ENCODE results near the gene RPGRIP1. TPM values are rescaled to one million over a fixed set of nuclear protein-coding genes. Genes with fewer than 3 reads are reported as not detected.
A peak's percentile ranks its signal among the peaks of the same experiment; 100 is the strongest.
"Not testable (repeated sequence)": the region's sequence is repeated elsewhere in the genome, so short reads cannot be mapped to it uniquely, and the experiment has no call there.

Gene RPGRIP1
- total RNA-seq, 1 experiment from 2014 or later, result 0.05 TPM

DNA sequence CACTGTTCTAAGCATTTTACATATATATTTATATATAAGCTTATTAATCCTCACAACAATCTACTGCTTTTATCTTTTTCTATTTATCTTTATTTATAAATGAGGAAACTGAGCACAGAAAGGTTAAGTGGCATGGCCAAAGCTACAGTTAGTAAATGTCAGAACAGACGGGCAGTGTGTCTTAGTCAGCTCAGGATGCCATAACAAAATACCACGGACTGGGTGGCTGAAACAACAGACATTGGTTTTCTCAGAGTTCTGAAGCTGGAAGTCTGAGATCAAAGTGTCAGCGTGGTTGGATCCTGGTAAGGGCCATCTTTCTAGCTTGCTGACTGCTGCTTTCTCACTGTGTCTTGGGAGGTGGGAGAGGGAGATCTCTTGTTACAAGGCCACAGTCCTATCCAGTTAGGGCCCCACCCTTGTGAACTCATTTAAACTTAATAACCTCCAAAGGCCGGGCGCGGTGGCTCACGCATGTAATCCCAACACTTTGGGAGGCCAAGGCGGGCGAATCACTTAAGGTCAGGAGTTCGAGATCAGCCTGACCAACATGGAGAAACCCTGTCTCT is 19.8 kb downstream of the RPGRIP1 start:
- DNase-seq (ENCODE audit: extremely low read depth, low read depth), result no peak

- DNase-seq (ENCODE audit: extremely low read depth, low read depth), result peak; percentile 22
Observed at GRCh38 chr14:21300892-21301291, 21.0 kb downstream of the RPGRIP1 start.

DNA sequence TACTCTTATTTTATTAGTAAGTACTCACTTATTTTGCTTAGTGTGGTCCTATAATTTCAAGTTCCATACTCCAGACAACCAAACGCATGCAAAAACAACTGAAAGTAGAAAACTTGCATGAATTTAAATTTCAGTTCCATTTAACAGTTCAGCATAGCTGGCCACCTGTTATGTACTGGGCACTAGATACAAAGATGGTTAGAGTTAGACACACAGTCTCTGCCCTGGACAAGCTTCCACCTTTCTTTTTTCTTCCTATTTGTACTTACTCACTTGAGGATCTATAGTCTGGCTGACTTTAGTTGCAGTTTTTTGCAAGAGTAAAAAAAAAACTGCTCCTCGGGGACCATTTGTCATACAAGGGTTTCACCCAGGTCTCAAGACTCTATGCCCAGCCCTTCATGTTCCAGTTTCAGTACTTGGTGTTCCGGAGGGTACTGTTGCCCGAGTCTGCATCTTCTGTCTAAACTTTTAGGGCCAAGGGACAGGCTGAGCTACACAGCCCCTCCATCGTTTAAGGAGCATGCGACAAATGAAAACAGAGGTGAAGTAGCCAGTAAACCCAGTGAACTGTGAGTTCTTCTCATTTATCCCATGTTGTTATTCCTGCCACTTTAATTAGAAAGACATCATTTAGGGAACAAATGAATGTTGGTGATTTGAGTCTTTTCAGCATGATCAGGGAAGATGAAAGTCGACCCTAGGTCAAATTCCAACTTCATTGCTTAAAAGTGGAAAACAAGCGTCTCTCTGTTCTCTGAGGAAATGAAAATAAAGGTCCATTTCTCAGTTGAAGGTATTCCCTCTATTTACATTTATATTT is 22.3 kb downstream of the RPGRIP1 start:
- no peak for DNase-seq (ENCODE audit: extremely low read depth, low read depth)

DNA sequence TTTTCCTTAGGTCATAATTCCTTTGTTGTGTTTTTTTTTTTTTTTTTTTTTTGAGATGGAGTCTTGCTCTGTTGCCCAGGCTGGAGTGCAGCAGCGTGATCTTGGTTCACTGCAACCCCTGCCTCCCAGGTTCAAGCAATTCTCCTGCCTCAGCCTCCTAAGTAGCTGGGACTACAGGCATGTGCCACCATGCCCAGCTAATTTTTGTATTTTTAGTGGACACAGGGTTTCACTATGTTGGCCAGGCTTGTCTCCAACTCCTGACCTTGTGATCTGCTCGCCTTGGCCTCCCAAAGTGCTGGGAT is 22.9 kb downstream of the RPGRIP1 start:
- DNase-seq (ENCODE audit: extremely low read depth, low read depth), result not testable (repeated sequence)

GRCh38 chr14:21307637-21308036 is 27.8 kb downstream of the RPGRIP1 start:
- no peak for DNase-seq (ENCODE audit: extremely low read depth, low read depth)

- DNase-seq (ENCODE audit: extremely low read depth, low read depth), result no peak
Observed at GRCh38 chr14:21308132-21308478, 28.2 kb downstream of the RPGRIP1 start.

GRCh38 chr14:21308479-21309237 is 28.8 kb downstream of the RPGRIP1 start:
- peak; percentile 91 for DNase-seq (ENCODE audit: extremely low read depth, low read depth)

DNA sequence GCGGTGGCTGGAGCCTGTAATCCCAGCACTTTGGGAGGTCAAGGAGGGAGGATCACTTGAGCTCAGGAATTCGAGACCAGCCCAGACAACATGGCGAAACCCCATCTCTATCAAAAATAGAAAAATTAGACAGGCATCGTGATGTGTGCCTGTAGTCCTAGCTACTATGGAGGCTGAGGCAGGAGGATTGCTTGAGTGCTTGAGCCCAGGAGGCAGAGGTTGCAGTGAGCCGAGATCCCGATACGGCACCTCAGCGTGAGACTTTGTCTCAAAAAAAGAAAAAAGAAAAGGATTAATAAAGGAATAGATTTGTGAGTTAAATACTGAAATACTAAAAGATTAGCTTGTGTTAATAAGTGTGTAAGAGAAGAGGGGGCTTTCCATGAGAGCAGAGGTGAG is 29.4 kb downstream of the RPGRIP1 start:
- DNase-seq (ENCODE audit: extremely low read depth, low read depth), result no peak

DNA sequence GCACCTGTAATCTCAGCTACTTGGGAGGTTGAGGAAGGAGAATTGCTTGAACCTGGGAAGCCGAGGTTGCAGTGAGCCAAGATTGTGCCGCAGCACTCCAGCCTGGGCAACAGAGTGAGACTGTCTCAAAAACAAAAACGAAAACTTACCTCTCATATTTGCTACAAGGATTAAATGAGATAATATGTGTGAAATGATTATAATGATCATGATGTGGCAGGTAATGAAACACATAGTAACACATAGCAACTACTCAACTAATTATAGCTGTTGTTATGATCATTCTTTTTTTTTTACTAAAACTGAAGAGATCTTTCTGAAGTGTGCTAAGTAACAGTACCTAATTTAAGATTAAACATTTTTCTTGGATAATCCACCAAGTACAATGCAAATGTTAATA is 30.1 kb downstream of the RPGRIP1 start:
- DNase-seq (ENCODE audit: extremely low read depth, low read depth), result no peak

- no peak for DNase-seq (ENCODE audit: extremely low read depth, low read depth)
Observed at GRCh38 chr14:21311614-21312013, 31.7 kb downstream of the RPGRIP1 start.

GRCh38 chr14:21313512-21313911 is 33.6 kb downstream of the RPGRIP1 start:
- no peak for DNase-seq (ENCODE audit: extremely low read depth, low read depth)

DNA sequence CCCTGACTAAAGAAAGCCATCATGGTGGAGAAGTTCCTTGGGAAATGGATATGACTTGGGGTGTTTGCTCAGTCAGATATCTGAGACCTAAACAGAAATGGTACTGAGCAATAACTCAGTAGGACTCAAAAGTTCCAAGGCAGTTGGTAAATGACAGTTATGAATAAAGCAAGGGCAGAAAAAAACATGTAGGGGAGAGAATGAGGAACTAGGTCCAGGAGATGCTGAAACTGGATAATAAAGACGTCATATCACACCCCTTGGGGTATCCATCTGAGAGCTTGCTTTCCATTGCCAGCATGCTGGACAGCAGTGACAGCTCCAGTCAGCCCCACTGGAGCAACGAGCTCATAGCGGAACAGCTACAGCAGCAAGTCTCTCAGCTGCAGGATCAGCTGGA is 37.5 kb downstream of the RPGRIP1 start:
- DNase-seq (ENCODE audit: extremely low read depth, low read depth), result no peak

DNA sequence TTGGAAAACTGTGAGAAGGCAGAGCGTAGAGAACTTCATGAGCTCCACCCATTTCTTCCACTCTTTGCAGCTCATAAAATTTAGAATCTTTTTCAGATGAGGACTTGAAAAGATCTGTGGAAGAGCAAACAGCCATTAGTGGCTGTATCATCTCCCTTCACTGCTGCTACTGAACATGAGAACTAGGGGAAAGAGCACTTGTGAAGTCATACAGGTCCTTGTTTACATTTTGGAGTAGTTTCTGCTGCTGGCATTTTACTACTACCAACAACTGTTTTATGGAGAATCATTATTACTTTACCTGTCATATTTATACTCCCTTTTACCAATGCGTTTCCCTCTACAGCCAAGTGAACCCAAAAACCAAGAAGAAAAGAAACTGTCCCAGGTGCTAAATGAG is 41.0 kb downstream of the RPGRIP1 start:
- no peak for DNase-seq (ENCODE audit: extremely low read depth, low read depth)

DNA sequence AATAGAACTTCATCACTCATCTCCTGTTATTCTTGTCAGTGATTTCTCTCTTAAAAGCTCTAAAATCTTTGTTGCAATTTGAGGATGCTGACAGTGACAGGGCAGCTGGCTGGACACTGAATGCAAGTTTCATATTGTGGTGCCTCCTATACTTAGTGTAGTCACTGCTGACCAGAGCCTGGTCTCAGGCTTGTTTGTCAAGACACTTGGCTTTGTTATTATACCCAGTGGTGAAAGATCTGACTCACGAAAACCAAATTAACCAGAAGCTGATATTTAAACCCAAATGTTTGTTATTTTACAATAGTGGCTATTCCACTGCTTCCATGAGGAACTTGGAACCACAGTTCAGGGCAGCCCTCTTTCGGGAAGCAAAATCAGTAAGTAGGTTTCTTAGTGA is 42.8 kb downstream of the RPGRIP1 start:
- DNase-seq (ENCODE audit: extremely low read depth, low read depth), result no peak

DNA sequence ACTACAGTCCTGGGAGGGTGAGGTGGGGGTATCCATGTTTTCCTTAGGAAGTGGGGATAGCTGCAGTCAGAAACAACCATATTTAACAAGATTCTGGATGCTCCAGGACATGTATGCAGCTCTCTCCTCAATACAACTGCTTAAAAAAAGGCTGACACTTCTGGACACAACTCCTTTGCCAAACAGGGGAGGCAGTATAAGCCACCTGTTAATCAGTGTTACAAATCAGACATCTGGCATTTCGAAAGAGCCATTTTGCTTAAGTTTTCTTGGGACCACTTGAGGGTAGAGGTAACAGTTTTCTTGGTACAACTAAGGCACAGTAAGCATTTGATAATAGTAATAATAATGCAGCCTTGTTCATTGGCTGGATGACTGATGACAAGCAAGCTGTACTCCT is 47.1 kb downstream of the RPGRIP1 start:
- DNase-seq (ENCODE audit: extremely low read depth, low read depth), result no peak

Other genes with a start within 250 kb of the RPGRIP1 start
- gene TPPP2, start 249.9 kb upstream of the RPGRIP1 start, total RNA-seq (2014; rRNA removed; shearing (Covaris generic)), result not detected in 2 replicates
- gene RNASE13, start 245.3 kb upstream of the RPGRIP1 start, total RNA-seq (2014; rRNA removed; shearing (Covaris generic)), result not detected in 2 replicates
- gene RNASE7, start 237.7 kb upstream of the RPGRIP1 start, total RNA-seq (2014; rRNA removed; shearing (Covaris generic)), result not detected in 2 replicates
- gene RNASE8, start 222.3 kb upstream of the RPGRIP1 start, total RNA-seq (2014; rRNA removed; shearing (Covaris generic)), result not detected in 2 replicates
- 9.3 and 10.7 TPM in 2 replicates for gene ARHGEF40, start 209.8 kb upstream of the RPGRIP1 start, total RNA-seq (2014; rRNA removed; shearing (Covaris generic))
- 23.5 and 27.7 TPM in 2 replicates for gene ZNF219, start 181.4 kb upstream of the RPGRIP1 start, total RNA-seq (2014; rRNA removed; shearing (Covaris generic))
- gene TMEM253, start 179.0 kb upstream of the RPGRIP1 start, total RNA-seq (2014; rRNA removed; shearing (Covaris generic)), result 0.87 and 1.5 TPM in 2 replicates
- not detected in 2 replicates for gene OR5AU1, start 124.0 kb upstream of the RPGRIP1 start, total RNA-seq (2014; rRNA removed; shearing (Covaris generic))
- 1,048 and 1,119 TPM in 2 replicates for gene HNRNPC, start 10.6 kb upstream of the RPGRIP1 start, total RNA-seq (2014; rRNA removed; shearing (Covaris generic))
- 119 and 127 TPM in 2 replicates for gene SUPT16H, start 103.9 kb downstream of the RPGRIP1 start, total RNA-seq (2014; rRNA removed; shearing (Covaris generic))
- gene CHD8, start 176.0 kb downstream of the RPGRIP1 start, total RNA-seq (2014; rRNA removed; shearing (Covaris generic)), result 41.7 and 42.4 TPM in 2 replicates
- gene RAB2B, start 196.9 kb downstream of the RPGRIP1 start, total RNA-seq (2014; rRNA removed; shearing (Covaris generic)), result 28.2 and 33.3 TPM in 2 replicates
- 24.7 and 26.8 TPM in 2 replicates for gene TOX4, start 197.1 kb downstream of the RPGRIP1 start, total RNA-seq (2014; rRNA removed; shearing (Covaris generic))
- 65.8 and 72.2 TPM in 2 replicates for gene METTL3, start 231.3 kb downstream of the RPGRIP1 start, total RNA-seq (2014; rRNA removed; shearing (Covaris generic))
- gene SALL2, start 246.3 kb downstream of the RPGRIP1 start, total RNA-seq (2014; rRNA removed; shearing (Covaris generic)), result 0.66 and 0.67 TPM in 2 replicates

All from NCI-H460 (cell line).